GM12891 (cell line): Measurements from ENCODE around the gene BSND.

Source experiments
- DNase-seq: peaks from one replicate; pipeline ENCODE4 v3.0.0; 2011; ENCODE audit warnings: low spot score; ENCODE audit not compliant: insufficient read length
- FAIRE-seq: peaks from 2 replicates; lab custom pipeline; 2011; peaks lifted over from hg19 to GRCh38; lab: Jason Lieb, UNC
- PAX5 ChIP-seq: IDR thresholded peaks from 2 replicates; pipeline ENCODE4 v1.6.1; 2011; ENCODE audit warnings: low read length, moderate library complexity, mild to moderate bottlenecking; ENCODE audit not compliant: insufficient read depth, severe bottlenecking
- POLR2A ChIP-seq: IDR thresholded peaks from 2 replicates; pipeline ENCODE4 v1.6.1; 2011; ENCODE audit warnings: low read depth, low read length, control low read depth
- POLR2AphosphoS5 ChIP-seq: IDR thresholded peaks from 2 replicates; pipeline ENCODE4 v1.6.1; 2011; ENCODE audit warnings: low read depth, low read length, control low read depth
- POU2F2 ChIP-seq: IDR thresholded peaks from 2 replicates; pipeline ENCODE4 v1.6.1; 2011; ENCODE audit warnings: low read depth, mild to moderate bottlenecking, control low read depth, low read length, moderate library complexity
- SPI1 ChIP-seq: IDR thresholded peaks from 2 replicates; pipeline ENCODE4 v1.6.1; 2011; ENCODE audit warnings: low read depth, low read length, control low read depth
- TAF1 ChIP-seq: IDR thresholded peaks from 2 replicates; pipeline ENCODE4 v1.6.1; 2011; ENCODE audit warnings: low read depth, low read length, control low read depth

Gene BSND

GRCh38 chr1:55035904-55036303 is 37.2 kb downstream of the BSND start:
- FAIRE-seq (no peak), DNase-seq (no peak)
- TF ChIP-seq POU2F2 (no peak), POLR2AphosphoS5 (no peak), POLR2A (no peak), TAF1 (no peak), SPI1 (no peak), PAX5 (no peak)

GRCh38 chr1:55037733-55038551 is 39.2 kb downstream of the BSND start:
- DNase-seq (no peak), FAIRE-seq (no peak)
- TF ChIP-seq POU2F2 (no peak), SPI1 (no peak), POLR2A (no peak), TAF1 (no peak), POLR2AphosphoS5 (no peak)

GRCh38 chr1:55038552-55038838 is 39.8 kb downstream of the BSND start:
- FAIRE-seq (no peak), DNase-seq (no peak)
- TF ChIP-seq POU2F2: no peak

- no peak for FAIRE-seq
- TF ChIP-seq PAX5: no peak
- no peak for TF ChIP-seq POU2F2
- TF ChIP-seq POLR2AphosphoS5: no peak
- no peak for TF ChIP-seq SPI1
- TF ChIP-seq TAF1: no peak
- TF ChIP-seq POLR2A: no peak
- DNase-seq: no peak
These were observed 40.2 kb downstream of the BSND start for GRCh38 chr1:55038974-55039341.

- TF ChIP-seq TAF1 (no peak), POLR2A (no peak), SPI1 (no peak), POU2F2 (no peak), PAX5 (no peak), POLR2AphosphoS5 (no peak)
- FAIRE-seq: no peak
- no peak for DNase-seq
These were observed 40.8 kb downstream of the BSND start, which contains the start of gene PCSK9 for GRCh38 chr1:55039342-55040082. TSS of gene PCSK9 (plus strand) at chr1:55039548. CDS start at chr1:55039838, 290 bp downstream.

- TF ChIP-seq SPI1: no peak
- no peak for TF ChIP-seq POLR2A
- TF ChIP-seq POLR2AphosphoS5: no peak
- no peak for TF ChIP-seq PAX5
- no peak for TF ChIP-seq TAF1
- no peak for TF ChIP-seq POU2F2
- DNase-seq: no peak
- FAIRE-seq: no peak
These were observed 41.6 kb downstream of the BSND start for GRCh38 chr1:55040083-55040932.

GRCh38 chr1:55040933-55041494 is 42.3 kb downstream of the BSND start:
- DNase-seq: no peak
- FAIRE-seq: no peak
- no peak for TF ChIP-seq POU2F2
- no peak for TF ChIP-seq POLR2A
- TF ChIP-seq PAX5: no peak
- no peak for TF ChIP-seq TAF1
- no peak for TF ChIP-seq SPI1

- no peak for TF ChIP-seq TAF1
- no peak for TF ChIP-seq POLR2AphosphoS5
- no peak for TF ChIP-seq POU2F2
- no peak for TF ChIP-seq POLR2A
- TF ChIP-seq PAX5: no peak
- no peak for TF ChIP-seq SPI1
- no peak for DNase-seq
- FAIRE-seq: no peak
These were observed 42.9 kb downstream of the BSND start for GRCh38 chr1:55041613-55042012.

- no peak for FAIRE-seq
- TF ChIP-seq SPI1 (no peak), PAX5 (no peak), TAF1 (no peak), POLR2AphosphoS5 (no peak), POU2F2 (no peak), POLR2A (no peak)
- no peak for DNase-seq
These were observed 44.3 kb downstream of the BSND start for GRCh38 chr1:55043011-55043410.
